Neural progenitor cell (in vitro differentiated cells): ENCODE measurements around the gene POLR2J.

Experiments
- EZH2 ChIP-seq: fragments of 200-600 bp; sonication (generic); IDR thresholded peaks from 2 replicates; pipeline ENCODE4 v1.6.1; 2017; ENCODE audit warnings: antibody characterized with exemption, mild to moderate bottlenecking, moderate library complexity
- EZH2phosphoT487 ChIP-seq: fragments of 200-600 bp; sonication (generic); IDR thresholded peaks from 2 replicates; pipeline ENCODE4 v1.6.1; 2017; ENCODE audit warnings: antibody characterized with exemption
- TF ChIP-seq, protein P1 (sequence below): fragments of 200-600 bp; sonication (generic); IDR thresholded peaks from 2 replicates; pipeline ENCODE4 v1.5.1; 2017; ENCODE audit warnings: antibody characterized with exemption, mild to moderate bottlenecking

DNA sequence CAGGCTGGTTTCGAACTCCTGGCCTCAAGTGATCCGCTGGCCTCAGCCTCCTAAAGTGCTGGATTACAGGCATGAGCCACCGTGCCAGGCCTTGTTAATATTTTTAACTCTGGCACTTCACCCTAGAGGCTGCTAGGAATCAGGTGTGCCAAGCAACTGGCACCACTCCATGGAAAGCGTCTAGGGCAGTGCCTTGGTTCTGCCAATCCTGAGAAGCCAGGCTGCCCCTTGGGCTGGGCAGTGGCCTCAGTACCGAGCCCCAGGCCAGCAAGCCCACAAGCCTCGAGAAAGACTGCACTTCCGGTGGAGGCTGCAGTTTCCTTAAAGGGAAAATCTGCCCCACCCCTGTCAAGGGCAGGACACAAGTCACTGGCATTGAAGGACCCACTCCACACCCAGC is 25.4 kb downstream of the POLR2J start:
- TF ChIP-seq, protein P1, sequence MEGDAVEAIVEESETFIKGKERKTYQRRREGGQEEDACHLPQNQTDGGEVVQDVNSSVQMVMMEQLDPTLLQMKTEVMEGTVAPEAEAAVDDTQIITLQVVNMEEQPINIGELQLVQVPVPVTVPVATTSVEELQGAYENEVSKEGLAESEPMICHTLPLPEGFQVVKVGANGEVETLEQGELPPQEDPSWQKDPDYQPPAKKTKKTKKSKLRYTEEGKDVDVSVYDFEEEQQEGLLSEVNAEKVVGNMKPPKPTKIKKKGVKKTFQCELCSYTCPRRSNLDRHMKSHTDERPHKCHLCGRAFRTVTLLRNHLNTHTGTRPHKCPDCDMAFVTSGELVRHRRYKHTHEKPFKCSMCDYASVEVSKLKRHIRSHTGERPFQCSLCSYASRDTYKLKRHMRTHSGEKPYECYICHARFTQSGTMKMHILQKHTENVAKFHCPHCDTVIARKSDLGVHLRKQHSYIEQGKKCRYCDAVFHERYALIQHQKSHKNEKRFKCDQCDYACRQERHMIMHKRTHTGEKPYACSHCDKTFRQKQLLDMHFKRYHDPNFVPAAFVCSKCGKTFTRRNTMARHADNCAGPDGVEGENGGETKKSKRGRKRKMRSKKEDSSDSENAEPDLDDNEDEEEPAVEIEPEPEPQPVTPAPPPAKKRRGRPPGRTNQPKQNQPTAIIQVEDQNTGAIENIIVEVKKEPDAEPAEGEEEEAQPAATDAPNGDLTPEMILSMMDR, result no peak
- TF ChIP-seq EZH2 (no peak), EZH2phosphoT487 (no peak)
